NCI-H748 (cell line): ENCODE results near the gene KIF4B.
"Not testable (repeated sequence)": the region's sequence is repeated elsewhere in the genome, so short reads cannot be mapped to it uniquely, and the experiment has no call there.

ENCODE experiments used
- DNase-seq: peaks from one replicate; lab custom pipeline; 2025; ENCODE audit not compliant: unreplicated experiment; lab: John Stamatoyannopoulos, UW

KIF4B gene

DNA sequence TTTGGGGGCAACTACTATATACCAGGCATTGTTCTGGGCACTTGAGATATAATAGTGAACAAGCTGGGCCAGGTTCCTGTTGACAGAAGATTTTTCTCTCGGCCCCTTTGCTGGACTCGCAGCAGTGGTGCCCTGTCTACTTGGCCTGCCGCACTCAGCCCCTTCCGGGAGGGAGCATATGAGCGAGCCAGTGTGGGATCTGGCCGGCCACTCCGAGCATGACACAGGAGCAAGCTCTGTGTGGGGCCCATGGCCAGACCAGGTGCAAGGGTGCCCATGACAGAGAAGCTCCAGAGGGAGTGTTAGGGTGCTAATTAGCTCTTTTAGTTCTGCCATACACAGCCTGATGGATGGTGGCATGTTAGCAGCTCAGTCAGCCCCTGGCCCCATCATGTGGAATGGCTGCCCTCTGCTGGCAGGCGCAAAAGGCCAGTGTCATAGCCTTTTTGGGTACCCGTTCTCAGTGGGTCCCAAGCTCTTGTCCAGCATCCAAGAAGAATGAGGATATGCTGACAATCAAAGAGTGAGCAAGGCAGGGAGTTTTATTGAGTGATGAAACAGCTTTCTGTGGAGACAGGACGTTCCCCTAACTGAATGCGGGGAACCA, 9.3 kb upstream of the KIF4B start:
- DNase-seq: peak; percentile 24

DNA sequence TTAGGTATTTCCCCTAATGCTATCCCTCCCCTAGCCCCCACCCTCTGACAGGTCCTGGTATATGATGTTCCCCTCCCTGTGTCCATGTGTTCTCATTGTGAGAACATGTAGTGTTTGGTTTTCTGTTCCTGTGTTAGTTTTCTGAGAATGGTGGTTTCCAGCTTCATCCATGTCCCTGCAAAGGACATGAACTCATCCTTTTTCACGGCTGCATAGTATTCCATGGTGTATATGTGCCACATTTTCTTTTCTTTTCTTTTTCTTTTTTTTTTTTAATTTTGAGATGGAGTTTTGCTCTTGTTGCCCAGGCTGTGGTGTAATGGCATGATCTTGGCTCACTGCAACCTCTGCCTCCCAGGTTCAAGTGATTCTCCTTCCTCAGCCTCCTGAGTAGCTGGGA, 7.3 kb upstream of the KIF4B start:
- not testable (repeated sequence) for DNase-seq

DNA sequence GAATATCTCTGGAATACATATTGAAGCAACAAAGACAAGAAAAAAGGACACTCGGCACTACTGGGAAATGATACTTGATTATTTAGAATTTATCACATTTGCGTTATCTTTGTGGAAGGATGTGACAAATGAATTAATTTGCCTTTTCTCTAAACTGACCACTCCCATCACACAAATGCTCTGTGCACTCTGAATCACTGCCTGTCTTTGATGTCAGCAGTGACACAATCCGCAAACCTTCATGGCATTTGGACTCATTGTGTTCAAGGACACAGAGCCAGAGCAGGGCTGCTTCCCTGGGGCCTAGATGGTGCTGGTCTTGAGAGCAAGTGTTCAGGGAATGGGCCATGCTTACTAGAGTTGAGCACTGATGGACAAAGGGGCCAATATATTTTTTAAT, 4.9 kb upstream of the KIF4B start:
- no peak for DNase-seq

DNA sequence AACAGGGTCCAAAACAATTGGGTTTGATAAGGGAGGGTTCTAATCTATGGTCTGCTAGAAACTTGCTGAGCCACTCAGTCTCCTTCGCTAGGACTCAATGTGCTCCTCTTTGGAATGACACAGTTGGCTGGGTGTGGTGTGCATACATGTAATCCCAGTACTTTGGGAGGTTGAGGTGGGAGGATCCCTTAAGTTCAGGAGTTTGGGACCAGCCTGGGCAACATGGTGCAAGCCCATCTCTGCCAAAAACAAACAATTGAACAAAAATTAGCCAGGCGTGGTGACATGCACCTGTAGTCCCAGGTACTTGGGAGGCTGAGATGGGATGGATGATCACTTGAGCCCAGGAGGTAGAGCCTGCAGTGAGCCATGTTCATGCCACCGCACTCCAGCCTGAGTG, 2.7 kb upstream of the KIF4B start:
- no peak for DNase-seq

DNA sequence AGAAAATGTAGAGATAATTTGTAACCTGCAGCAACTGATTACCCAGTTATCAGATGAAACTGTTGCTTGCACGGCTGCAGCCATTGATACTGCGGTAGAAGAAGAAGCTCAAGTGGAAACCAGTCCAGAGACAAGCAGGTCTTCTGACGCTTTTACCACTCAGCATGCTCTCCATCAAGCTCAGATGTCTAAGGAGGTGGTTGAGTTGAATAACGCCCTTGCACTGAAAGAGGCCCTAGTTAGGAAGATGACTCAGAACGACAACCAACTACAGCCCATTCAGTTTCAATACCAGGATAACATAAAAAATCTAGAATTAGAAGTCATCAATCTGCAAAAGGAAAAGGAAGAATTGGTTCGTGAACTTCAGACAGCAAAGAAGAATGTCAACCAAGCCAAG, 1.7 kb downstream of the KIF4B start:
- no peak for DNase-seq

DNA sequence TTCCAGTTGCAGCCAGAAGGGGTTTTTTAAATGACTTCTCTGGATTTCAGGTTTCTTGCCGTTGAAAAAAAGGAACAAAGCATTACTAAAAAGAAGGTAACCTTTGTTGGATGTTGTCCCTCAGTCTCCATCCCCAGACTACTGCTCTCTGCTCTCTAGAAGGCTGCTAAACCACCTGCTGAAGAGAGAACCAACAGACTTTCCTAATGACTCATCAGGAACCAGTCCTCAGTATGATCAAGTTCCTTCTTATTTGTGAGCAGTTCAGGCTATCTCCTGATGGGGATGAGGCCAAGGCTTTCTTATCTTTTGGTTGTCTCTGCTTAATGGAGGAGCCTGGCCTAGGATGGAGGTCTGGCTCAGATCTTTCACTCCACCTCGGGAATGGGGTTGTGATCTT, 4.1 kb downstream of the KIF4B start:
- no peak for DNase-seq

DNA sequence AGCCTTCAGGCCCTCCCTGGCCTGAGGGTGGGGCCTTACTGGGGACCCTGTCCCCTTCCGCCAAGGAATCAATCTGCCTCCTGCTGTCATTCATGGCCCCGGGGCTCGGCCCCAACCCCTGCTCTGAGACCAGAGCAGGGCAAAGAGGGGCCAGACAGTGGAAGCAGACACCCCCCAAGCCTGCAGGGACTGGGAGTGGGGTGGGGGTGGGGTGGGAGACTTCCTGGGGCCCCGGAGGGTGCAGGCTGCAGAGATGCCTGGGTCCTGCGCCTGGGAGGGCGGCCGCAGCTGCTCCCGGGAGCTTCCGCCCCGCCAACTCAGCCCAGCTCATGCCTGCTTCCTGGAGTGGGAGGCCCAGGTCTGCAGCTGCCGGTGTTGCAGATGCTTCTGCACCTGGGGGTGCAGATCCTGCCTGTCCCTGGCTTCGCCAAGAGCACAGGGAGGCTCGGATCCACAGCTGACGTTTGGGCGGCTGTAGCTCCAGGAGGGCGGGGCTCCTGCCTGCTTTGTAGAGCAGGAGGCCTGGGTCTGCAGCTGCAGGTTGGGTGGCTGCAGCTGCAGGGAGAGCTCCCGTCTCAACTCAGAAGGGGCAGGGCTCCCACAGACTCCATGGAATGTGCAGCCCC, 6.2 kb downstream of the KIF4B start:
- peak; percentile 9 for DNase-seq

DNA sequence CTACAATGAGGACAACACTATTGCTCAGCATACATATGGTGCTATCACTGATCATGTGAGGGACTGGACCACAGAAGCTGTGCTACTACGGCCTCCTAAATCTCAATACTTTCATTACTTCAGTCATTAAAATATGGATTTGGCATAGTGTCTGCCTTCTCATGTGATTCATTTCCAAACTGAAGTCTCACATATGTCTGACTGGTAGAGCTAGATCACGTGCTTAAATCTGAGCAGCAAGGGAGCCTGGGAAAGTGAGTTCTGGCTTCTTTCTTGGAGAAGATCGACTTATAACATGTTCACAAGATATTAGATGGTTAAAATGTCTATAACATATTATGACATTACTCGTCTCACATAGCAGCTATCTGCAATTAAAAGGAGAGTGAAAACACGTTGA, 8.3 kb downstream of the KIF4B start:
- DNase-seq: no peak

DNA sequence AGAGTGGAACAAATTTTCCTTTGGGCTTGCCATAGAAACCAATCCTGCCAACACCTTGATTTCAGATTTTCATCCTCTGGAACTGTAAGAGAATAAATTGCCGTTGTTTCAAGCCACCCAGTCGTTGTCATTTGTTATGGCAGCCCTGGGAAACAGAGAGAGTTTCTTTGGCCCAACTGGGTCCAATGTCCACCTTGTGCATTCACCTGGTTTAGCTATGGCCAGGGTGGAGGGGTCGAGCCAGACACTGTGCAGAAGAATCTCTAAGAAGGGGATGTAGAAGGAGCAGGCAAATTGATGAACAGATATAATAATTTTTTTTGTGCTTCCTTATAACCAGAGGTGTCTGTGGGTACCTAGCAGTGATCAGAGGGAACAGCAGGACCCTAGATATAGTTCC, 9.8 kb downstream of the KIF4B start:
- DNase-seq: no peak

DNA sequence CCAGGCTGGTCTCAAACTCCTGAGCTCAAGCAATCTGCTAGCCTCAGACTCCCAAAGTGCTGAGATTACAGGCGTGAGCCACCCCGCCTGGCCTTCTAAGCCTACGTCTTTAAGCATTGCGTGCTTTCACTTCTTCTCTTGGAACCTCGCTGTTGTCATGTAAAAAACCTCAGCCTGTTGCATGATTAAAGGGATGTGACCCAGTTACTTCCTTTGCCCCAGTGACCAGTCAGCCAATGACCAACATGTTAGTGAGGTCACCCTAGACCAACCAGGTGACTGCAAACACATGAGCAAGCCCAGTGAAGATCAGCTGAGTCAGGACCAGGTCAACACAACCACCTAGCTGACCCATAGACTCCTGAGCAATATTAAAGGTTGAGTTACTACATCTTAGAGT, 10.5 kb downstream of the KIF4B start:
- no peak for DNase-seq

DNA sequence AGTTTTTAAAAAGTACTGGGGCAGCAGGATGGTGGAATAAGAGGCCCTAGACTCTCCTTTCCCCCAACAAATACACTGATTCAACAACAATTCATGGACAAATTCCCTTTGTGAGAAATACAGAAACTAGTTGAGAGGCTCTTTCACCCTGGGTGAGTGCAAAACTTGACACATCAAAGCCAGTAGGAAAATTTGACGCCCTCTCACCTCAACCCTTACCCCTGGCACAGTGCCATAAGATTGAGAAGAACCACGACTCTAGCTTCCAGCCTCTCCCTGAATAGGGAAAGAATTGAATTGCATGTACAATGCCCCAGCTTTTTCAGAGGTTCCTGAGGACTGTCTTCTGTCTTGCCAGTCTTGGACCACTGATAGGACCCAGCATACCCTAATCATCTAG, 12.3 kb downstream of the KIF4B start:
- DNase-seq: no peak

DNA sequence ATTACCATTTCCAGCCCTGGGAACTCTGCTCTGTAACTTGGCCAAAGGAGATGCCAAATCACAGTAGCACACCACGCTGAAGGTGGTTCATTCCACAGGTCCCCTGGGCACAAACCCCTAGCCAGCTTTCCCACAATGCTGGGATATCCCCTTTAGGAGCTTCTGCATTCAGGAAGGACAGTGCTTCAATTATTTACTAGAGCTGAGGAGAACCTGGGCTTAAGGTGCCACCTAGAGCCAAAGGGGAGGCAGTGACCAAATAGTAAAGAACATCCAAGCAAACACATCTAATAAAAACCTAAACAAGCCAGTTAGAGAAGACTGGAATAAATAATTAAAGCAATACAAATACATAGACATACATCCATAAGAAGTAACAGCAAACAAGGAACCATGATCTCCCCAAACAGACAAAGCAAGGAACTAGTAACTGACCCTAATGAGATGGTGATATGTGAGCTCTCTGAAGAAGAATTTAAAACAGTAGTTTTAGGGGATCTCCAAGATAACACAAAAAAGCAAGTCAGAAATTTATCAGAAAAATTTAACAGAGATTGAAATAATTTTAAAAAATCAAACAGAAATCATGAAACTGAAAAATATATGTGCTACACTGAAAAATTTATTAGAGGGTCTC, 14.6 kb downstream of the KIF4B start:
- DNase-seq: peak; percentile 18

DNA sequence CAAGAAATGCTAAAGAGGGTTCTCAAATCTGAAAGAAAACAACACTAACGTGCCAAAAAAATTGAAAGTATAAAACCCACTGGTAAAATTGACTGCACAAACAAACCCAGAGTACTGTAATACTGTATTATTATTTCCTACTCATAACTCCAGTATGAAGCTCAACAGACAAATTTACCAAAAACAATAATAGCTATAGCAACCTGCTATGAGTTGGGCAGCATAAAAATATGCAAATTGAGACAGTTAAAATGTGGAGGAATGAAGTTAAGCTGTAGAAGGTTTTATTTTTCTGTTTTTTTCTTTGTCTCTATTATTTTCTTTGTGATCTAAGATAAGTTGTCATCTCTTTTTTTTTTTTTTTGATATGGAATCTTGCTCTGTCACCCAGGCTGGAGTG, 15.7 kb downstream of the KIF4B start:
- DNase-seq: no peak

DNA sequence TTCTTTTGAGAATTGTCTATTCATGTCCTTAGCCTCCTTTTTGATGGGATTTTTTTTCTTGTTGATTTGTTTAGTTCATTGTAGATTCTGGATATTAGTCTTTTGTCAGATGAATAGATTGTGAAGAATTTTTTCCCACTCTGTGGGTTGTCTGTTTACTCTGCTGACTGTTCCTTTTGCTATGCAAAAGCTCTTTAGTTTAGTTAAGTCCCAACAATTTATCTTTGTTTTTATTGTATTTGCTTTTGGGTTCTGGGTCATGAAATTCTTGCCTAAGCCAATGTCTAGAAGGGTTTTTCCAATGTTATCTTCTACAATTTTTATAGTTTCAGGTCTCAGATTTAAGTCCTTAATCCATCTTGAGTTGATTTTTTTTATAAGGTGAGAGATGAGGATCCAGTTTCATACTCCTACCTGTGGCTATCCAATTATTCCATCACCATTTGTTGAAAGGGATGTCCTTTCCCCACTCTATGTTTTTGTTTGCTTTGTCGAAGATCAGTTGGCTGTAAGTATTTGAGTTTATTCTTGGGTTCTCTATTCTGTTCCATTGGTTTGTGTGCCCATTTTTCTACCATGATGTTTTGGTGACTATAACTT, 20.7 kb downstream of the KIF4B start:
- not testable (repeated sequence) for DNase-seq

DNA sequence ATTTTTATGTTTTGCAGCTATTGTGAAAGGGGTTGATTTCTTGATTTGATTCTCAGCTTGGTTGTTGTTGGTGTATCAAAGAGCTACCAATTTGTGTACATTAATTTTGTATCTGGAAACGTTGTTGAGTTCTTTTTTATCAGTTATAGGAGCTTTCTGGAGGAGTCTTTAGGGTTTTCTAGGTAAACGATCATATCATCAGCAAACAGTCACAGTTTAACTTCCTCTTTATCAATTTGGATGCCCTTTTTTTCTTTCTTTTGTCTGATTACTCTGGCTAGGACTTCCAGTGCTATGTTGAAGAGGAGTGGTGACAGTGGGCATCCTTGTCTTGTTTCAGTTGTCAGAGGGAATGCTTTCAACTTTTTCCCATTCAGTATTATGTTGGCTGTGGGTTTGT, 21.5 kb downstream of the KIF4B start:
- not testable (repeated sequence) for DNase-seq

DNA sequence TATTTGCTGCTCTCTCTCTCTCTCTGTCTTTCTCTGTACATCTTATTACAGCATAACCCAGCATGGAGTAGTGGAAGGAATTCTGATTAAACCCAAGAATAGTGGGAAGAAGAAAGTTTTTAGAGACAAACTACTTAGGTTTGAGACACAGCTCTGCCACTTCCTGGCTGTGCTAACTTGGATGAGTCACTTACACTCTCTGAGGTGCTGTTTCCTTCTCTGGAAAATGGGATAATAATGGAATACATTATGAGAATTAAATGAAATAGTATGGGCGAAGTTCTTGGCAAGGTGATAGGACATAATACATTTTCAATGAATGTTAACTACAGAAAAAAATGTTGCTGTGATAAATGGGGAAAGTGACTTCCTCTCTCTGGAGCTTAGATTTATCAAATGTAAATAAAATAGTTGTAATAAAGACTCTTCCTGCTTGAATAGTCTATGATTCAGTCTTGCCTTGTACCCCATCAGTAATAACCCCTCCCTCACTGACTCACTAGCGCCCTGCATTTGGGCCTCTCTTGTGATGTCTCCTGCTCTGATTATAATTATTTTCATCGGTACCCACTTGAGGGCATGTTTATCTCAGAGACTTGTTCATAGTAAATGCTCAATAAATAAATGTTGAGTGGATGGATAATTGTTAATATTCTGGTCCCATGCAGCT, 27.6 kb downstream of the KIF4B start:
- no peak for DNase-seq

DNA sequence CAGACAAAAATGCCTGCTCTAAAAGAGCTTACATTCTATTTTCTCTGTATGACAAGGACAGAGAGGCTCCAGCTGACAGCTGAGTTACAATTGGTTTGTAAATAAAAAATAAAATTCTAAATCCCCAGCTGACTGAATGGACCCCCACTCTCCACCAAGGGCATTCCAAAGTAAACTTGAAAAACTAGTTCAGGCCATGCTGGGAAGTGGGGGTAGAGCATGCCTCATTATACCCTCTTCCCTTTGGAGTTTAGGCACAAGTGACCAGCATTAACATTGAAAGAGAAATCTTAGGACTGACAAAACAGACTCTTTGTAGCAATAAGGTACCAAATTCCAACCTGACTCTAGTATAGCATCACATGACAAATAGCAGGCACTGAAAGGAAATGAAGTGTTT, 31.0 kb downstream of the KIF4B start:
- no peak for DNase-seq

DNA sequence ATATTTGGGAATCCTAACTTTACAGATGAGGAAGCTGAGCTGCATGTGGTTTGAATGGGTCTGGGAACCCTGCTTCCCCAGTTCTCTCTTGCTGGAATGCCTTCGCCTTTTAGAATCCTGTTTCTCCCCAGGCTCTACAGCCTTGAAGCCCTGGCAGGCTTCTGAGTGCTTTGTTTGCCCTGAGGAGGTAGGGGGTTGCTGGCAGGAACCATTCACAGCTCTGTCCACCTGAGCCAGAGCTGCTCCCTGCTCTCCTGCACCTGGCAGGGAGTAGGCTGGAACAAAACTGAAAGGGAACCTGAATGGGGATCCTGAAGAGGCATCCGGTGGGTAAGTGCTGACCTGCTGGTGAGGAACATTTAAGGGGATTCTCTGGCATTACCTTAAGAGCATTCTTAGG, 33.0 kb downstream of the KIF4B start:
- peak; percentile 28 for DNase-seq

DNA sequence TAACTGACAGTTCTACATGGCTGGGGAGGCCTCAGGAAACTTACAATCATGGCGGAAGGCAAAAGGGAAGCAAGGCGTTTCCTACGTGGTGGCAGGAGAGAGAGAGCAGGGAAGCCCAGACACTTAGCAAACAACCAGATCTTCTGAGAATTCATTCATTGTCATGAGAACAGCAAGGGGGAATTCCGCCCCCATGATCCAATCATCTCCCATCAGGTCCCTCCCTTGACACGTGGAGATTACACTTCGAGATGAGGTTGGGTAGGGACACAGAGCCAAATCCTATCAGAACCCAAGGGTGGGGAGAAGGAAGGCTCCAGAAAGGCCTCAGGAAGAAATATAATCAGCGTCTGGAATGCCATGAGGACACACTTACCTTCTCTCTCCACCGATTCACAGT, 34.3 kb downstream of the KIF4B start:
- no peak for DNase-seq

DNA sequence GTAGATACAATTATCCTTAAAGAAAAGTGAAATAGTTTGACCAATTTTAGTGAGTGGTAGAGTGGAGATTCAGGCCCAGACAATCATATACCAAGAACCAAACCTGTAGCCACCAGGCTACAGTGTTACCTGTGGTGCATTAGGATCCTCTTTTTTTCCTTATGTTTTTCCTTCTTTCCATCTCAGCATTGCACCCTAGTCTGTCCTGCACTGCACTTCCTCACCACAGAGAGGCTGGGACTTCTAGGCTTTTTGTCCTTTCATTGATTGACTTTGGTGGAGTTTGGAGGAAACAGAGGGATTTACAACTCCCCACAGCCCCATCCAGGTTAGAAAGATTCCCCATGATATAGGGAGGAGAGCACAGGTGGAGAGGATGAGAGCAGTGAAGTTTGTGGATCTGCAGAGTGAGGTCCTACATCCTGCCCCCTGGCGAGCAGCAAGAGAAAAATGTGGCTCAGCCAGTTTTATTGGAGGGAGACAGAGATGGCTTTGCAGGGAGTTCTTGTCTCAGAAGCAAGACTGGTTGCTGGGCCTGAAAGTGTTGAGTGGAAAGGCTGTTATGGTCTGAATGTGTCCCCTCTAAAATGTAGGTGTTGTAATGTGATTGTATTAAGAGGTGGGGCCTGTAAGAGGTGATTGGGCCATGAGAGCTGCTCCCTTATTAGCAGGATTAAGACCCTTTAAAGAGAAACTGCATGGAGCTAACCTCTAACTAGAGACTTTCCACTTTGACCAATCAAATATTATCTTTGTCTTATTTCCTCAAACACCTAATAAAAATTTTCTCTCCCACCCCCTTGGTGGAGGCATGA, 36.2 kb downstream of the KIF4B start:
- peak; percentile 11 for DNase-seq
